OCI-LY7 (cell line): ENCODE results near the gene TIGD3. TPM values are rescaled to one million over a fixed set of nuclear protein-coding genes. Genes with fewer than 3 reads are reported as not detected.

ENCODE experiments used
- Bru-seq: library from RNA; stranded (reverse); fragments of 400-500 nt; gene quantifications from one replicate; lab custom pipeline; 2021; lab: Mats Ljungman, UMichigan
- BruChase-seq, 2 experiments: library from RNA; stranded (reverse); fragments of 400-500 nt; gene quantifications; one replicate each; lab custom pipeline; 2021; lab: Mats Ljungman, UMichigan
- BruUV-seq: library from RNA; stranded (reverse); fragments of 400-500 nt; replicated peaks from 2 replicates; lab custom pipeline; 2021; lab: Mats Ljungman, UMichigan
- CTCF ChIA-PET: fragments of 300-600 bp; sonication (Branson Sonifier 250); formaldehyde crosslinking; loops from one replicate; lab custom pipeline; 2022; ENCODE audit warnings: antibody characterized with exemption; ENCODE audit not compliant: unreplicated experiment; lab: Charles Lee
- POLR2A ChIA-PET: fragments of 300-600 bp; sonication (Branson Sonifier 250); formaldehyde crosslinking; loops from one replicate; lab custom pipeline; 2022; ENCODE audit warnings: antibody characterized with exemption; lab: Charles Lee
- DNase-seq: peaks from one replicate; pipeline ENCODE4 v3.0.0-alpha.2; 2015; ENCODE audit warnings: low spot score
- H2AFZ ChIP-seq: fragments of 200-600 bp; sonication (generic), shearing (Covaris generic); 2 replicates; pipeline ENCODE4 v1.6.1; 2014; ENCODE audit warnings: mild to moderate bottlenecking, antibody characterized with exemption, low read length, moderate library complexity
- H3K27ac ChIP-seq: fragments of 200-600 bp; sonication (generic); 2 replicates; pipeline ENCODE4 v1.5.1; 2014; ENCODE audit warnings: mixed run types, low read depth, mild to moderate bottlenecking, moderate library complexity, low read length, inconsistent platforms; ENCODE audit not compliant: poor library complexity, severe bottlenecking
- H3K36me3 ChIP-seq: fragments of 200-600 bp; sonication (generic); 2 replicates; pipeline ENCODE4 v1.6.1; 2014; ENCODE audit warnings: mild to moderate bottlenecking, antibody characterized with exemption, low read length, moderate library complexity, mixed read lengths; ENCODE audit not compliant: insufficient read depth
- H3K4me1 ChIP-seq: fragments of 200-600 bp; sonication (generic); 2 replicates; pipeline ENCODE4 v1.5.1; 2014; ENCODE audit warnings: mild to moderate bottlenecking, low read length; ENCODE audit not compliant: insufficient read depth, poor library complexity, severe bottlenecking
- H3K4me2 ChIP-seq: fragments of 200-600 bp; sonication (generic); 2 replicates; pipeline ENCODE4 v1.6.1; 2014; ENCODE audit warnings: mild to moderate bottlenecking, low read length
- H3K4me3 ChIP-seq: fragments of 200-600 bp; sonication (generic); 2 replicates; pipeline ENCODE4 v1.5.1; 2014; ENCODE audit warnings: mild to moderate bottlenecking, low read depth, low read length; ENCODE audit not compliant: poor library complexity, severe bottlenecking
- H3K79me2 ChIP-seq: fragments of 200-600 bp; sonication (generic); 2 replicates; pipeline ENCODE4 v1.6.1; 2016; ENCODE audit warnings: low read depth, mild to moderate bottlenecking, low read length, moderate library complexity, mixed read lengths; ENCODE audit not compliant: insufficient read depth
- H3K9me2 ChIP-seq: fragments of 200-600 bp; sonication (generic); 2 replicates; pipeline ENCODE4 v1.6.1; 2016; ENCODE audit warnings: mild to moderate bottlenecking, low read length, mixed read lengths; ENCODE audit not compliant: insufficient read depth
- H3K9me3 ChIP-seq: fragments of 200-600 bp; sonication (generic); 2 replicates; pipeline ENCODE4 v1.6.1; 2014; ENCODE audit warnings: mild to moderate bottlenecking, mixed run types, low read length, mixed read lengths
- H4K20me1 ChIP-seq: fragments of 200-600 bp; sonication (generic); 2 replicates; pipeline ENCODE4 v1.6.1; 2014; ENCODE audit warnings: mild to moderate bottlenecking, antibody characterized with exemption, low read length, moderate library complexity, mixed read lengths; ENCODE audit not compliant: insufficient read depth
- CTCF ChIP-seq: fragments of 200-600 bp; sonication (generic); conservative IDR thresholded peaks from 2 replicates; pipeline ENCODE4 v1.5.1; 2014; ENCODE audit warnings: mild to moderate bottlenecking, antibody characterized with exemption, low read length, moderate library complexity, mixed read lengths
- EZH2phosphoT487 ChIP-seq: fragments of 200-600 bp; sonication (generic); IDR thresholded peaks from 2 replicates; pipeline ENCODE4 v1.6.1; 2018; ENCODE audit warnings: low read depth, borderline replicate concordance, mild to moderate bottlenecking, mixed run types, antibody characterized with exemption, low read length, moderate library complexity, mixed read lengths
- intact Hi-C: fragments of 100-400 bp; cut with micrococcal nuclease; formaldehyde crosslinking; loops from one replicate; pipeline ENCODE4 v1.10.0; 2022; ENCODE audit not compliant: unreplicated experiment
- long read RNA-seq: library from polyadenylated mRNA; stranded (forward); transcript quantifications from one replicate; pipeline ENCODE4 v2.0.0, GENCODE V29; 2022
- total RNA-seq, 2 experiments: library from RNA; depleted of rRNA in 1 of 2; stranded (reverse); fragments of >200 nt in 1 of 2; shearing (Covaris generic) in 1 of 2; gene quantifications; 2 replicates each; pipeline ENCODE4 v1.2.3, GENCODE V29; 2014 to 2022

TIGD3 gene
- total RNA-seq (2014; rRNA removed; shearing (Covaris generic)), result 2.2 and 2.7 TPM in 2 replicates
- total RNA-seq (2022), result 2.0 TPM in 2 replicates
- percentile 31 among the genes with signal in this experiment for Bru-seq, nascent RNA
- BruChase-seq, experiment 1, labeled RNA remaining after a 6-hour chase, result percentile 33 among the genes with signal in this experiment
- BruChase-seq, experiment 2, labeled RNA remaining after a 2-hour chase, result percentile 38 among the genes with signal in this experiment
- long read RNA-seq, partial matches to known transcripts, result 0 of 3 reads
- long read RNA-seq, other reads (novel, unspliced or antisense), result 0 of 3 reads

DNA sequence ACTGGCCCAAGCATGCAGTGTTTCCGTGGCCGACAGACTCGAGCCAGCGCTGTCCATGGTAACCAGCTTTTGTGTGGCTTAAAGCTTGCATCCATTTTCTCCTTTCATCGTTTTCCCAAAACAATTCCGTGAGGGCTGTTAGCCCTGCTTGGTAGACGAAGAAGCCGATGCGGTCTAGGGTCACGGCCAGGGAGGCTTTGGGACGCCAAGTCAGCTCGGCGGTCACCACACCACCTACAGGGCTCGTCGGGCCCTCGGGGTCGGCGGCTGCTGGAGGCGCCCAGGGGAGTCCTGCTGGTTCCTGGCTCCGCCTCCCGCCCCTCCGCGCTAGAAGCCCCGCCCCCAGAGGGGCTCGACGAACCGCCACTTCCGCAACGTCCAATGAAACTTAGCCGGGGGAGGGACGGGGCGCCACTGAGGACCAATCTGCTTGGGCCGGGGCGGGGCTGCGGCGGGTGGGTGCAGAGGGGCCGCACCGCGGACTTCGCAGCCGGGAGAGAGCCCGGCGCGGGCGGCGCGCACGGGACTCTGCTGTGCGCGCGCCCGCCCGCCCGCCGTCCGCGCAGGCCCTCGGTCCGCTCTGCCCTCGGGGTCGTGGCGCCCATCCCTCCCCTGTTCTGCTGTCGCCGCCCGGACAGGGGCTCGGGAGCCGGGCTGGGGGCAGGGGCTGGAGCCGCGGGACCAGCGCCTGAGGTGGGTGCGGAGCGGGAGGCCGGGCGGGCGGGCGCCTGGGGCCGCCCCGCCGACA lies at the start of gene TIGD3:
TSS of gene TIGD3 (plus strand) at position 487 of the 748 bp plus-strand sequence. CDS start 1,058 bp downstream, outside the sequence.
- H3K4me1 ChIP-seq, result peaks cover 10% of the 10 kb centered on the region
- ChIA-PET CTCF (no interaction called here), POLR2A (no interaction called here)
- H3K9me2 ChIP-seq, result no peaks in the 10 kb centered on the region
- H4K20me1 ChIP-seq, result no peaks in the 10 kb centered on the region
- peaks cover 35% of the 10 kb centered on the region for H3K36me3 ChIP-seq
- DNase-seq, result peak; percentile 98
- H3K4me2 ChIP-seq, result peak within 1 kb of the TSS; percentile 84
- no peak within 1 kb of the TSS for H3K27ac ChIP-seq
- no peaks in the 10 kb centered on the region for H3K79me2 ChIP-seq
- no TSS peak for BruUV-seq
- H2AFZ ChIP-seq, result peak within 1 kb of the TSS; percentile 76
- H3K9me3 ChIP-seq, result no peaks in the 10 kb centered on the region
- TF ChIP-seq CTCF (0 out of 2 replicates have a peak, but pooled peaks have one; percentile 14), EZH2phosphoT487 (no peak)
- intact Hi-C loops, result no loop called here
- peak within 1 kb of the TSS; percentile 73 for H3K4me3 ChIP-seq

GRCh38 chr11:65305501-65306268 lies 48.9 kb upstream of the TIGD3 start:
- no peak overlapping the region for H2AFZ ChIP-seq
- no peak overlapping the region for H3K4me2 ChIP-seq
- no peaks in the 10 kb centered on the region for H3K9me3 ChIP-seq
- no peak overlapping the region for H3K4me3 ChIP-seq
- no peaks in the 10 kb centered on the region for H3K9me2 ChIP-seq
- intact Hi-C loops, result no loop called here
- H3K36me3 ChIP-seq, result peaks cover 31% of the 10 kb centered on the region
- no peak overlapping the region for H3K27ac ChIP-seq
- CTCF ChIA-PET, result no interaction called here
- TF ChIP-seq CTCF (no peak), EZH2phosphoT487 (no peak)
- no peaks in the 10 kb centered on the region for H3K79me2 ChIP-seq
- no peaks in the 10 kb centered on the region for H3K4me1 ChIP-seq
- no peak for DNase-seq
- POLR2A ChIA-PET, result no interaction called here
- no TSS peak for BruUV-seq
- no peaks in the 10 kb centered on the region for H4K20me1 ChIP-seq
